GM19351 (cell line): ENCODE results near the gene CNEP1R1.
"Not testable (repeated sequence)": the region's sequence is repeated elsewhere in the genome, so short reads cannot be mapped to it uniquely, and the experiment has no call there.

Experiments
- ATAC-seq: cut with Tn5 transposase; IDR thresholded peaks from one replicate; pipeline ENCODE4 v1.9.1; 2021; ENCODE audit warnings: mild to moderate bottlenecking, moderate library complexity; ENCODE audit not compliant: unreplicated experiment

CNEP1R1 gene

DNA sequence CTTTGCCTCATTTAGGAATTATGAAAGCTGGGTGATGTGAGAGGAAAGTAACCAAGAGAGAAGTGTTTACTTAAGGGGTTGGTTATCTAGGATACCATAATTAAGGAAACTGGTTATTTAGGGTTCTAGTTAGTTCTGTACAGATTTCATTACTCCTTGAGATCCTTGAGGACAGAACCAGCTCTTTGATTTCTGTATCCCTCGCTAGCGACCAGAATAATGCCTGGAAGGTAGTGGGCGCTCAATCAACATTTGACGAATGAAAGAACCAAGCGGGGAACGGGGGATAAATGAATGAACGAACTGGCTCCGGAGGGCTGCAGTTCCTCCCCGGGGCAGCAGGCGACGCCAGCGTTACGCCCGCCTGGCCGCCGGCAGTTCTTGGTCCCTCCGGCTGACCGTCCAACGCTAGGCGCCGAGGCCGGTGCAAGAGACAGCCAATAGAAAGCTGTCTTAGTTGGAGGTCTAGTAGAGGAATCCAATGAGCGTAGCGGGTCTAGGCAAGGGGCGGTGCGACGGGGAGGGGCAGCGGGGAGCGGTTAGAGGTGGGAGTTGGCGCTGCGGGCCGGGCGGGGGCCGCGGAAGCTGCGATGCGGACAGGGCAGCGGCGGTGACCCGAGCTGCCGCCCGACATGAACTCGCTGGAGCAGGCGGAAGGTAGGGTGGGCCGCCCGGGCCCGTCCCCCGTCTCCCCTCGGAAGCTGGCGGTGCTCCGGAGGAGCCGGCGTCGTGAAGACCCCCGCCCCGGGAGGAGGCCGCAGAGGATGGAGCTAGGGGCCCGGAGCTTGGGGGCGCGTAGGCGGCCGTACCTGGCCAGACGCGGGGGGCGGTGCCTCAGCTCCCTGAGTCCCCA lies at the start of gene CNEP1R1:
TSS of gene CNEP1R1 (plus strand) at position 542 of the 853 bp plus-strand sequence. CDS start at position 633, 91 bp downstream.
- peak; percentile 98 for ATAC-seq

DNA sequence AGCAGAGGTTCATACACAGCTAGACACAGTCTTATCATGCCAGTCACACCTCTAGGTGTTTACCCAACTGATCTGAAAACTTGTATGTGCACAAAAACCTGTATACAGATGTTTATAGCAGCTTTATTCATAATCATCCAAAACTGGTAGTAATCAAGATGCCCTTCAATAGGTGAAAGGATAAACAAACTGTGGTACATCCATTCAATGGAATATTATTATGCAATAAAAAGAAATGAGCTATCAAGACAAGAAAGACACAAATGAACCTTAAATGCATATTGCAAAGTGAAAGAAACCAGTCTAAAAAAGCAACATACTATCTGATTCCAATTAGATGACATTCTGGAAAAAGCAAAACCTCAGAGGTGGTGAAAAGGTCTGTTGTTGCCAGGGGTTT lies 47.6 kb upstream of the CNEP1R1 start:
- no peak for ATAC-seq

DNA sequence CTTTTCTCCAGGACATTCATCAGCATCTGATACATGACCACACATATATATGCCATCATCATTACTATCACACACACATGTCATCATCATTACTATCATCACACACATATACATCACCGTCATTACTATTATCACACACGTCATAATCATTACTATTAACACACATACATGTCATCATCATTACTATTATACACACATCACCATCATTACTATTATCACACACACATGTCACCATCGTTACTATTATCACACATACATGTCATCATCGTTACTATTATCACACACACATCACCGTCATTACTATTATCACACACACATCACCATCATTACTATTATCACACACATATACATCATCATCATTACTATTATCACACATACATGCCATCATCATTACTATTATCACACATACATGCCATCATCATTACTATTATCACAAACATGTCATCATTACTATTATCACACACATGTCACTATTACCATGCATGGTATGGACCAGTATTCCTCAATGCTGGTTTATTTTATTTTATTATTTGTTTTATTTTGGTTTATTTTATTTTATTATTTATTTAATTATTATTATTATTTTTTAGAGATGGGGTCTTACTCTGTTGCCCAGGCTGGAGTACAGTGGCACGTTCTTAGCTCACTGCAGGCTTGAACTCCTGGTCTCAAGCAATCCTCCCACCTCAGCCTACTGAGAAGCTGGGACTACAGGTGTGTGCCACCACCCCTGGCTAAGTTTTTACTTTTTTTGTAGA lies 46.3 kb upstream of the CNEP1R1 start:
- ATAC-seq: no peak

GRCh38 chr16:49980166-49980565 lies 44.9 kb upstream of the CNEP1R1 start:
- no peak for ATAC-seq

GRCh38 chr16:49986351-49987124 lies 38.5 kb upstream of the CNEP1R1 start:
- no peak for ATAC-seq

GRCh38 chr16:49987381-49987780 lies 37.6 kb upstream of the CNEP1R1 start:
- ATAC-seq: no peak

DNA sequence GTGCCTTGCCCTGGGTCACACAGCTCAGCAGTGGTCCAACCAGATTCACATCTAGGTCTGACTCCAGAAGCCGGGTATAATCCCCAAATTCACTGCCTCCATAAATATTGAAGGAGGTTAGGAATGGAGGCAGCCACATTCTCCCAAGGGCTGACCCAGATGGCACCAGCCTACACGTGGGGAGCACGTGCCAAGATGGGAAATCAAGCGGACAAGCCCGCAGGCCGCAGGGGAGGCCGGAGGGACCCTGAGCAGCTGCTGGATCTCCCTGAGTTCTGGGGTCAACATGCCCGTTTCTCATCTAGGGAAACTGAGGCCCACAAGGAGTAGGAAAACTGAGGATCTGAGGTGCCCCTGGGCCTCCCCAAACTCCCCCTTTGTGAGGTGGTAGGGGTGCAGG lies 32.2 kb upstream of the CNEP1R1 start:
- ATAC-seq: no peak

DNA sequence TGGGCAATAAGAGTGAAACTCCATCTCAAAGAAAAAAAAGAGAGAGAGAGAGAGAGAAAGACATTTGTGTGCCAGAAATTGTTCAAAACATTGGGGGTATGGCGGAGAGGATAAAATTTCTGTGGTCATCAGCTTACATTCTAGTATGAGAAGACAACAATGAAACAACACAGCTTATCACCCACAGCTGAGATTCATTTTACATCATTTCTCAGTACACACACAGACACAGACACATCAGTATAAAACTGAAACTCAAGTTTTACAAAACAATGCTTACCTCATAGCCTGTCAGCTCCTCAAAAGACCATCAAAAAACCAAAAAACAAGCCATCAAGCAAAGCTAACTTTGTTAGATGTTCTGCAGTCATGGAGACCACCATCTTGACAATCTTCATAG lies 31.4 kb upstream of the CNEP1R1 start:
- ATAC-seq: no peak

- no peak for ATAC-seq
Measured at GRCh38 chr16:49994006-49994405, 31.0 kb upstream of the CNEP1R1 start.

DNA sequence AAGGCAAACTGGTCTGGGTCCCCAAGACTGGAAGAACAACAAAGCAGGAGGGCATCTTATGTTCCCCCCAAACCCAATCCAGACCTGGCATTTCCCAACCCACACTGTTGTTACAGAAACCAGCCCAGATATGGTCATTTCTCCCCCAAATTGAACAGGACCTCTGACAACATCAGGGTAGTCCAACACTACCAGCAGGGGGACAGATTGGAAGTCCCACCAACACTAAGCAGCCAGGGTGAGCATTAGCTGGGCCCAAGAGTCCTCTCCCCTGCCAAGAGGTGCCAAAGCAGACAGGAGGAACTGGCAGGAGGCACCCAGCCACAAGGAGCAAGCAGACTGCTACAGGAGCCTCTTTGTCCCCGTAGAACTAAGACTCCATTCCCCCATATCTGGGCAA lies 29.3 kb upstream of the CNEP1R1 start:
- no peak for ATAC-seq

DNA sequence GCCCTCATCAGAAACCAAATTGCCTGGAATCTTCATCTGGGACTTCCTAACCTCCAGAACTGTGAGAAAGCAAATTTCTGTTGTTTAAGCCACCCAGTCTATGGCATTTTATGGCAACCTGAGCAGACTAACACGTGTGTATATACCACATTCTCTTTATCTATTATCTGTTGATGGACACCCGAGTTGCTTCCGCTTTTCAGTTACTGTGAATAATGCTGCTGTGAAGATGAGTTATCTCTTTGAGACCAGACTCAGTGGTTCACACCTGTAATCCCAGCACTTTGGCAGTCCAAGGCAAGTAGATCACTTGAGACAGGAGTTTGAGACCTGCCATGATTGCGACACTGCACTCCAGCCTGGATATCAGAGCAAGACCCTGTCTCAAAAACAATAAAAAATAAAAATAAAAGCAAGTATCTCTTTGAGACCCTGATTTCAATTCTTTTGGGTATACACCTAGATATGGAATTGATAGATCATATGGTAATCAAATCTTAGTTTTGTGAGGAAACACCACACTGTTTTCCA lies 27.2 kb upstream of the CNEP1R1 start:
- ATAC-seq: no peak

GRCh38 chr16:49998991-49999390 lies 26.0 kb upstream of the CNEP1R1 start:
- no peak for ATAC-seq

DNA sequence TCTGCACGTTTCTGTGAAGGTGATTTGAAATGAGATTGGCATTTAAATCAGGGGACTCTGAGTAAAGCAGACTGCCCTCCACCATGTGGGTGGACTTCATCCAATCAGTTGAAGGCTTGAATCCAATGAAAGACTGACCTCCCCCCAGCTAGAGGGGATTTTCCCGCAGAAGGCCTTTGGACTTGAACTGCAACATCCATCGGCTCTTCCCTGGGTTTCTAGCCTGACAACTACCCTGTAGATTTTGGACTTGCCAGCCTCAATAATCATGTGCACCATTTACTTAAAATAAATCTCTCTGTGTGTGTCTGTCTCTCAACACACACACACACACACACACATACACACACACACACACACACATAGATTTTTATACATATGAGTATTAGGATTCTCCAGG lies 23.9 kb upstream of the CNEP1R1 start:
- no peak for ATAC-seq

- no peak for ATAC-seq
Measured at GRCh38 chr16:50002190-50002589, 22.8 kb upstream of the CNEP1R1 start.

GRCh38 chr16:50004239-50004638 lies 20.8 kb upstream of the CNEP1R1 start:
- ATAC-seq: no peak

- no peak for ATAC-seq
Measured at GRCh38 chr16:50006964-50007363, 18.1 kb upstream of the CNEP1R1 start.

DNA sequence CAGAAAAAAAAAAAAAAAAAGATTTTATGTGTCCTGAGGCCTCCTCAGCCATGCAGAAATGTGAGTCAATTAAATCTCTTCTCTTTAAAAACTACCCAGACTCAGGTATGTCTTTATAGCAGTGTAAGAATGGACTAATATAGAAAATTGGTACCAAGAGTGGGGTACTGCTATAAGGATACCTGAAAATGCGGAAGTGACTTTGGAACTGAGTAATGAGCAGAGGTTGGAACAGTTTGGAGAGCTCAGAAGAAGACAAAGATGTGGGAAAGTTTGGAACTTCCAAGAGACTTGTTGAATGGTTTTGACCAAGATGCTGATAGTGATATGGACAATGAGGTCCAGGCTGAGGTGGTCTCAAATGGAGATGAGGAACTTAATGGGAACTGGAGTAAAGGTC lies 17.3 kb upstream of the CNEP1R1 start:
- no peak for ATAC-seq

DNA sequence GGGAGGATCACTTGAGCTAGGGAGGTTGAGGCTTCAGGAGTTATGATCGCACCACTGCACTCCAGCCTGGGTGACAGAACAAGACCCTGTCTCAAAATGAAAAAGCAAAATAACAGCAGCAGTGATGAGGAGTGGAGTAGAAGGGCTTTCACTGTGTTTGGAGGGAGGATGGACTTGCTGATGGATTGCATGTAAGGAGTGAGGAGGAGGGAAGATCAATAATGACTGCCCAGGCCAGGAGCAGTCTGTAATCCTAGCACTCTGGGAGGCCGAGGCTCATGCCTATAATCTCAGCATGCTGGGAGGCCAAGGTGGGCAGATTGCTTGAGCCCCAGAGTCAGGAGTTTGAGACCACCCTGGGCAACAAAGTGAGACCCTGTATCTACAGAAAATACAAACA lies 14.8 kb upstream of the CNEP1R1 start:
- ATAC-seq: no peak

DNA sequence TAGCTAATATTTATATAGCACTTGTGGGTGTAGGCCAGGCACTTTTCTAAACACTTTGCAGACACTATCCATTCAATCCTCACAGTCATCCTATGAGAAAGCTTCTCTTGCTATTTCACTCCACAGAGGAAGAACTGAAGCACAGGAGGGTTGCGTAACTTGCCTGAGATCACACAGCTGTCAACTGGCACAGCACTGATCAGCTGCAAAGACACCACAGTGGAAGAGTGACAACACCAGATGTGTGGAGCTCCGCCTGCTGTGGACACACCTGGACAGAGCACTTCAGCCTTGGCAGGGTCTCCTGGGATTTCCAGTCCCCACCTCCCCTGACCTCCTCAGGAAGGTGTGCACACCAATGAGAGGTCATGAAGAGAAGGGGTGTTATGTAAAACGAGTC lies 13.3 kb upstream of the CNEP1R1 start:
- peak; percentile 57 for ATAC-seq

DNA sequence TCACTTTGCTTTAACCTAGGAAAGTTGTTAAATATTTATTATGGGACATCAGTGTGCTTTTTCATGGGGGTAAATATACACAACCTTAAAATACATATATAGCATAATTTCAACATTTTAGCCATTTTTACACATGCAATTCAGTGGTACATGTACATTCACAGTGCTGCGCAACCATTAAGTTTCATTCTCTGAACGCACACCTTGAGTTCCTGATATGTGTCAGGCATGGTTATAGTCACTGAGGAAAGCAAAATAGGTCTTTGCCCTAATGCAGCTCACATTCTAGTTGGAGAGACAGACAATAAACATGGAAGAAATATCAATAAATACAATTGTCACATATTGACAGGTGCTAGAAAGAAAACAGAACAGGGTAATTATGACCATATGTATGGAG lies 12.8 kb upstream of the CNEP1R1 start:
- ATAC-seq: peak; percentile 67

- not testable (repeated sequence) for ATAC-seq
Measured at GRCh38 chr16:50014211-50014610, 10.8 kb upstream of the CNEP1R1 start.
